NK-92 (cell line): ENCODE measurements around the gene RPS6KL1.

Source experiments
- DNase-seq: peaks from one replicate; lab custom pipeline; 2025; ENCODE audit not compliant: unreplicated experiment; lab: John Stamatoyannopoulos, UW

Gene RPS6KL1

GRCh38 chr14:74952180-74952665 is 29.2 kb upstream of the RPS6KL1 start:
- DNase-seq = no peak

GRCh38 chr14:74951443-74952179 is 28.6 kb upstream of the RPS6KL1 start:
- no peak for DNase-seq

GRCh38 chr14:74950795-74951442 is 27.9 kb upstream of the RPS6KL1 start:
- DNase-seq = no peak

- DNase-seq = no peak
Measured at GRCh38 chr14:74949859-74950573, 27.0 kb upstream of the RPS6KL1 start.

GRCh38 chr14:74949191-74949601 is 26.1 kb upstream of the RPS6KL1 start:
- no peak for DNase-seq

GRCh38 chr14:74948228-74949175 is 25.4 kb upstream of the RPS6KL1 start:
- no peak for DNase-seq

- no peak for DNase-seq
Measured at GRCh38 chr14:74947353-74948227, 24.5 kb upstream of the RPS6KL1 start.

GRCh38 chr14:74946659-74947281 is 23.7 kb upstream of the RPS6KL1 start:
- no peak for DNase-seq

GRCh38 chr14:74945852-74946658 is 23.0 kb upstream of the RPS6KL1 start:
- no peak for DNase-seq

- no peak for DNase-seq
Measured at GRCh38 chr14:74945261-74945851, 22.3 kb upstream of the RPS6KL1 start.

GRCh38 chr14:74942608-74943007 is 19.5 kb upstream of the RPS6KL1 start:
- DNase-seq = no peak

- no peak for DNase-seq
Measured at GRCh38 chr14:74942181-74942580, 19.1 kb upstream of the RPS6KL1 start.

- no peak for DNase-seq
Measured at GRCh38 chr14:74941676-74942097, 18.6 kb upstream of the RPS6KL1 start.

GRCh38 chr14:74940956-74941565 is 18.0 kb upstream of the RPS6KL1 start:
- no peak for DNase-seq

GRCh38 chr14:74938531-74939495 is 15.8 kb upstream of the RPS6KL1 start:
- DNase-seq = no peak

GRCh38 chr14:74937171-74937570 is 14.1 kb upstream of the RPS6KL1 start:
- no peak for DNase-seq

GRCh38 chr14:74936731-74937130 is 13.7 kb upstream of the RPS6KL1 start:
- no peak for DNase-seq
